ENCODE measurements around the gene MGMT.

DNA sequence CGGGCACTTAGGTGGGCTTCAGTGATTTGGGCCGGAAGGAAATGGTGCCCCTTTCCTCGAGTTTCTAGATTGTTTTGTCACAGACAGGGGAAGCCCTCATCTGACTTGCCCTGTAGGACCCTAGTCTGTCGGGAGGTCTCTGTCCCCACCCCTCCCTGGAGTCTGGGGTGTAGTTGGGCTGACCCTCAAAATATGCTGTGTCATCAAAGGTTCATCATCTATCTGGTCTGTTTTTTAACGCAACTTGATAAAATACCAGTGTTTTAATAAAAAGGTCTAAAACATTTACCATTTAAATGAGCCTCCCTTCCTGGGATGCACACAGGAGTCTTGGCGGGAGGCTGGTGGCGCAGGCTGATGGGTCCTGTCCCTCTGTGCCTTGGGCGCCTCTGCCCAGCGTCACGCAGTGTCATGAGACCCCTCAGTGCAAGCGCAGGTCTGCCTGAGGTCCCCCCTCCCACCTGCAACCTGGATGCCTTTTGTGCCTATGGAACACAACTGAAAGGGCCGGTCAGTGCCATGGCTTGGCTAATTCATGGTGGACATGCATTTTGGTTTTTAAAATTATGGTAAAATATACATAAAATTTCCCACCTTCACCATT lies 146.4 kb downstream of the MGMT start:
- TF ChIP-seq CREB1 (CRISPR knock-in tag; IDR thresholded peaks at IDR 0.05; ENCODE audit: low read depth) (no peak), ZNF331 (CRISPR knock-in tag; IDR thresholded peaks at IDR 0.05; ENCODE audit: low read depth) (no peak), EZH2phosphoT487 (IDR thresholded peaks at IDR 0.05; ENCODE audit: unreplicated experiment) (no peak), POLR2AphosphoS5 (IDR thresholded peaks at IDR 0.05; ENCODE audit: low read depth) (no peak)
- TF ChIP-seq, protein P1, sequence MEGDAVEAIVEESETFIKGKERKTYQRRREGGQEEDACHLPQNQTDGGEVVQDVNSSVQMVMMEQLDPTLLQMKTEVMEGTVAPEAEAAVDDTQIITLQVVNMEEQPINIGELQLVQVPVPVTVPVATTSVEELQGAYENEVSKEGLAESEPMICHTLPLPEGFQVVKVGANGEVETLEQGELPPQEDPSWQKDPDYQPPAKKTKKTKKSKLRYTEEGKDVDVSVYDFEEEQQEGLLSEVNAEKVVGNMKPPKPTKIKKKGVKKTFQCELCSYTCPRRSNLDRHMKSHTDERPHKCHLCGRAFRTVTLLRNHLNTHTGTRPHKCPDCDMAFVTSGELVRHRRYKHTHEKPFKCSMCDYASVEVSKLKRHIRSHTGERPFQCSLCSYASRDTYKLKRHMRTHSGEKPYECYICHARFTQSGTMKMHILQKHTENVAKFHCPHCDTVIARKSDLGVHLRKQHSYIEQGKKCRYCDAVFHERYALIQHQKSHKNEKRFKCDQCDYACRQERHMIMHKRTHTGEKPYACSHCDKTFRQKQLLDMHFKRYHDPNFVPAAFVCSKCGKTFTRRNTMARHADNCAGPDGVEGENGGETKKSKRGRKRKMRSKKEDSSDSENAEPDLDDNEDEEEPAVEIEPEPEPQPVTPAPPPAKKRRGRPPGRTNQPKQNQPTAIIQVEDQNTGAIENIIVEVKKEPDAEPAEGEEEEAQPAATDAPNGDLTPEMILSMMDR (conservative IDR thresholded peaks at IDR 0.05; ENCODE audit: low read depth in 2 of 2) = no peak
- TF ChIP-seq, protein P2, sequence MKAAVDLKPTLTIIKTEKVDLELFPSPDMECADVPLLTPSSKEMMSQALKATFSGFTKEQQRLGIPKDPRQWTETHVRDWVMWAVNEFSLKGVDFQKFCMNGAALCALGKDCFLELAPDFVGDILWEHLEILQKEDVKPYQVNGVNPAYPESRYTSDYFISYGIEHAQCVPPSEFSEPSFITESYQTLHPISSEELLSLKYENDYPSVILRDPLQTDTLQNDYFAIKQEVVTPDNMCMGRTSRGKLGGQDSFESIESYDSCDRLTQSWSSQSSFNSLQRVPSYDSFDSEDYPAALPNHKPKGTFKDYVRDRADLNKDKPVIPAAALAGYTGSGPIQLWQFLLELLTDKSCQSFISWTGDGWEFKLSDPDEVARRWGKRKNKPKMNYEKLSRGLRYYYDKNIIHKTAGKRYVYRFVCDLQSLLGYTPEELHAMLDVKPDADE (IDR thresholded peaks at IDR 0.05) = no peak
